Stimulated activated CD4-positive, alpha-beta T cell treated with anti-CD3 and anti-CD28 coated beads, Interleukin-1b, Interleukin-23, amount 100 ng/mL, for 1 hour (primary cell): Measurements from ENCODE around the gene SSBP3.

Source experiments
- DNase-seq, 2 donors: peaks; one replicate each; pipeline ENCODE4 v3.0.0-alpha.2; 2020; ENCODE audit warnings: low read depth in 2 of 2

The SSBP3 gene

GRCh38 chr1:54409156-54410142, 3.3 kb upstream of the SSBP3 start:
- DNase-seq: no peak

GRCh38 chr1:54408147-54409066, 2.2 kb upstream of the SSBP3 start:
- DNase-seq: no peak

GRCh38 chr1:54407404-54408146, 1.4 kb upstream of the SSBP3 start:
- DNase-seq: peak in 1 of 2 donors; percentile 36

GRCh38 chr1:54407154-54407403, 885 bp upstream of the SSBP3 start:
- DNase-seq: no peak

- DNase-seq: no peak
Observed at GRCh38 chr1:54405898-54406293, 298 bp downstream of the SSBP3 start.

GRCh38 chr1:54404939-54405897, 976 bp downstream of the SSBP3 start:
- no peak for DNase-seq

GRCh38 chr1:54404263-54404662, 1.9 kb downstream of the SSBP3 start:
- DNase-seq: no peak

- DNase-seq: no peak
Observed at GRCh38 chr1:54403808-54404261, 2.4 kb downstream of the SSBP3 start.

GRCh38 chr1:54403405-54403804, 2.8 kb downstream of the SSBP3 start:
- no peak for DNase-seq

GRCh38 chr1:54402896-54403295, 3.3 kb downstream of the SSBP3 start:
- no peak for DNase-seq

- no peak for DNase-seq
Observed at GRCh38 chr1:54401799-54402198, 4.4 kb downstream of the SSBP3 start.

GRCh38 chr1:54400329-54400728, 5.9 kb downstream of the SSBP3 start:
- no peak for DNase-seq

- no peak for DNase-seq
Observed at GRCh38 chr1:54399765-54400164, 6.4 kb downstream of the SSBP3 start.

- DNase-seq: no peak
Observed at GRCh38 chr1:54398963-54399528, 7.1 kb downstream of the SSBP3 start.

- DNase-seq: no peak
Observed at GRCh38 chr1:54397980-54398379, 8.2 kb downstream of the SSBP3 start.

- DNase-seq: no peak
Observed at GRCh38 chr1:54397090-54397591, 9.1 kb downstream of the SSBP3 start.

- DNase-seq: no peak
Observed at GRCh38 chr1:54396261-54396933, 9.8 kb downstream of the SSBP3 start.

- DNase-seq: no peak
Observed at GRCh38 chr1:54395281-54395934, 10.8 kb downstream of the SSBP3 start.

GRCh38 chr1:54394104-54394503, 12.1 kb downstream of the SSBP3 start:
- no peak for DNase-seq
